ENCODE results near the gene MPRIP.
A peak's percentile ranks its signal among the peaks of the same experiment; 100 is the strongest.

The MPRIP gene

GRCh38 chr17:17062866-17063265 is 20.6 kb downstream of the MPRIP start:
- TF ChIP-seq CTCF (IDR thresholded peaks at IDR 0.05; ENCODE audit: low read depth, low read length): no peak
- H3K4me3 ChIP-seq (replicated peaks in 1 of 2; ENCODE audit: low read depth in 2 of 2, low read length in 2 of 2): no peak overlapping the region
- DNase-seq (ENCODE audit: low read depth in 2 of 2): no peak

- H3K4me3 ChIP-seq (replicated peaks in 1 of 2; ENCODE audit: low read depth in 2 of 2, low read length in 2 of 2): no peak overlapping the region
- TF ChIP-seq CTCF (IDR thresholded peaks at IDR 0.05; ENCODE audit: low read depth, low read length): no peak
- DNase-seq (ENCODE audit: low read depth in 2 of 2): peak; percentile 29 to 46
Measured at GRCh38 chr17:17063546-17064122, 21.4 kb downstream of the MPRIP start.

- no peak overlapping the region for H3K4me3 ChIP-seq (replicated peaks in 1 of 2; ENCODE audit: low read depth in 2 of 2, low read length in 2 of 2)
- TF ChIP-seq CTCF (IDR thresholded peaks at IDR 0.05; ENCODE audit: low read depth, low read length): no peak
Measured at GRCh38 chr17:17064322-17064721, 22.1 kb downstream of the MPRIP start.

GRCh38 chr17:17066021-17066420 is 23.8 kb downstream of the MPRIP start:
- DNase-seq (ENCODE audit: low read depth in 2 of 2): no peak
- TF ChIP-seq CTCF (IDR thresholded peaks at IDR 0.05; ENCODE audit: low read depth, low read length): no peak
- no peak overlapping the region for H3K4me3 ChIP-seq (replicated peaks in 1 of 2; ENCODE audit: low read depth in 2 of 2, low read length in 2 of 2)

More at GRCh38 chr17:17064322-17064721, 22.1 kb downstream of the MPRIP start:
- no peak for DNase-seq (ENCODE audit: low read depth in 2 of 2)

GRCh38 chr17:17067257-17067656 is 25.0 kb downstream of the MPRIP start:
- H3K4me3 ChIP-seq (replicated peaks in 1 of 2; ENCODE audit: low read depth in 2 of 2, low read length in 2 of 2): no peak overlapping the region
- peak; percentile 25 to 53 for DNase-seq (ENCODE audit: low read depth in 2 of 2)
- no peak for TF ChIP-seq CTCF (IDR thresholded peaks at IDR 0.05; ENCODE audit: low read depth, low read length)

GRCh38 chr17:17069849-17070248 is 27.6 kb downstream of the MPRIP start:
- no peak for TF ChIP-seq CTCF (IDR thresholded peaks at IDR 0.05; ENCODE audit: low read depth, low read length)
- no peak overlapping the region for H3K4me3 ChIP-seq (replicated peaks in 1 of 2; ENCODE audit: low read depth in 2 of 2, low read length in 2 of 2)
- no peak for DNase-seq (ENCODE audit: low read depth in 2 of 2)

- no peak for TF ChIP-seq CTCF (IDR thresholded peaks at IDR 0.05; ENCODE audit: low read depth, low read length)
- no peak overlapping the region for H3K4me3 ChIP-seq (replicated peaks in 1 of 2; ENCODE audit: low read depth in 2 of 2, low read length in 2 of 2)
- DNase-seq (ENCODE audit: low read depth in 2 of 2): no peak
Measured at GRCh38 chr17:17070931-17071330, 28.7 kb downstream of the MPRIP start.

Data from cardiac fibroblast (primary cell).